ENCODE data around the gene BNC2.
"Not testable (repeated sequence)": the region's sequence is repeated elsewhere in the genome, so short reads cannot be mapped to it uniquely, and the experiment has no call there.

The BNC2 gene

DNA sequence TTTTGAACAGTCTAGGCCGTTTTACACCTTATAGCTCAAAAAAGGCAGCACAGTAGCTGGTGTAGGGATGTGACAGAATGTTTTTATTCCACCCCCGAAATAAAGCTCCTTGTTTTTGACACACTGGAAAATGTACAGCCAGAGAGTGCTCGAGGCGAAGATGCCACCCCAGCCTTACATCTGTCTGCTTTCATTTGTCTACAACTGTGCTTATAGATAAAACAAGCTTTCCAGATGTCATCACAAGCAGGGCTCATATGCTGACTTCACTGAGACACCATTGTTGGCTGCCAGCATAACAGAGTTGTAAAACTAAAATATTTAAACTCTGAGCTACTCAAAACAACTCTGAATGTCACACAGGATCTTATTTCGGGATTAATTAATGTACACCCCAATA lies 386.3 kb downstream of the BNC2 start:
- no peak for DNase-seq

DNA sequence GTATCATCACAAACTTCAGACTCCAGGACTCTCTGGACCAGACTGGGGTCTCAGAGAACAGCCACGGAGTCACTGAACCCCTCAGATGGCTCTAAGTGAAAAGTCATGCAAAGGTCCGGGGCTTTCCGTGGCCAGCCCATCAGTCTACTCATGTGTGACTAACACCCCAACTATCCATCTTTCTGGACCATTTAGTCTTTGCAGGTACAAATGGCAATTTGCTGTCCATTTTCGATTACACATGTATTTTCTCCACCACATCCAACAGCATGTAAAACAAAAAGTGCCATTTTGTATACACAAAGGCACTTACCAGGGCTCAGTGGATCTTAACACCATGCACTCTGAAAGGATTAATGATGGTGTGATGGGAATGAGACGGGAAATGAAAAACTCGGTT lies 387.7 kb downstream of the BNC2 start:
- DNase-seq = no peak

DNA sequence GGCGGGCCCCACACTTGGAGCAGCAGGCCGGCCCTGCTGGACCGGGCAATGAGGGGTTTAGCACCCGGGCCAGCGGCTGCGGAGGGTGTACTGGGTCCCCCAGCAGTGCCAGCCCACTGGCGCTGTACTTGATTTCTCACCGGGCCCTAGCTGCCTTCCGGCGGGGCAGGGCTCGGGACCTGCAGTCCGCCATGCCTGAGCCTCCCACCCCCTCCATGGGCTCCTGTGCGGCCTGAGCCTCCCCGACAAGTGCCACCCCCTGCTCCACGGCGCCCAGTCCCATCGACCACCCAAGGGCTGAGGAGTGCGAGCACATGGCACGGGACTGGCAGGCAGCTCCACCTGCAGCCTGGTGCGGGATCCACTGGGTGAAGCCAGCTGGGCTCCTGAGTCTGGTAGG lies 389.9 kb downstream of the BNC2 start:
- DNase-seq = not testable (repeated sequence)

DNA sequence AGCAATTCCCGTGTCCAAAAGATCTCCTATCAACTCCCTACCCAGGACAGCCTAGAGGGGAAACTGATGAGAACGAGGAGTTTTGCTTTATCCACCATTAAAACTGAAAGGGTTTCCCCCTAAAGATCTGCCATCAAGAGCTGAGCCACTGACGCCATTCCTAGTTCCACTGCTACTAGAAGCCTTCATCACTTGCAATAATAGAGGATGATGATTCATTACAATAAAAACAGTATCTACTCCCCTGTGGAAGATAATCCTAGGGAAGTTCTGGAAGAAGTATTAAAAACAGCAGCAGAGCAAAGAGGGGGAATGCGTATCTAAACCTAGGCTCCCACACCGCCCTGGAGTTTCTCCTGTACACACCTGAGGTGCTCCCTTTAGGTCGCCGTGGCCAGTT lies 394.5 kb downstream of the BNC2 start:
- no peak for DNase-seq

DNA sequence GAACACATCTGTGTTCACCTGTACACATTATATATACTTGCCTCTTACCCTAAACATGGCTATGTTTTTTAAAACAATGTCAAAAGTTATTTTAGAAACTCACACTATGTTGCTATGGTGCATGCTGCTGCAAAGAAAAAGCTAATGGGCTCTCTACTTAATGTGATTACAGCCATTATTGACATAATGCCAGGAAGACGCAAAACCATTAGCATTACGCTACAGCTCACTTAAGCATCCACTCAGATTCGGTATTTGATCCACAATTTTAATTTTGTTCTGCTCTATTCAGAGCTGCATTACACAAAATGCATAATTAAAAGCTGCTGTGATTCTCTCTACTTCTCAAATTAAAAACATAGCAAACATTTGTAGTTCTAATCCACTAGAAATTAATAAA lies 395.2 kb downstream of the BNC2 start:
- DNase-seq = no peak

DNA sequence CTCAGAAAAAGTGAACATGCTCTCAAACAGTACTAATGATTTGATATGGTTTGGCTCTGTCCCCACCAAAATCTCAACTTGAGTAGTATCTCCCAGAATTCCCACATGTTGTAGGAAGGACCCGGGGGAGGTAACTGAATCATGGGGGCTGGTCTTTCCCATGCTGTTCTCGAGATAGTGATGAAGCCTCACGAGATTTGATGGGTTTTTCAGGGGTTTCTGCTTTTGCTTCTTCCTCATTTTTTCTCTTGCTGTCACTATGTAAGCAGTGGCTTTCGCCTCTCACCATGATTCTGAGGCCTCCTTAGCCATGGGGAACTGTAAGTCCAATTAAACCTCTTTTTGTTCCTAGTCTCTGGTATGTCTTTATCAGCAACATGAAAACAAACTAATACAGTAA lies 401.3 kb downstream of the BNC2 start:
- DNase-seq = no peak

DNA sequence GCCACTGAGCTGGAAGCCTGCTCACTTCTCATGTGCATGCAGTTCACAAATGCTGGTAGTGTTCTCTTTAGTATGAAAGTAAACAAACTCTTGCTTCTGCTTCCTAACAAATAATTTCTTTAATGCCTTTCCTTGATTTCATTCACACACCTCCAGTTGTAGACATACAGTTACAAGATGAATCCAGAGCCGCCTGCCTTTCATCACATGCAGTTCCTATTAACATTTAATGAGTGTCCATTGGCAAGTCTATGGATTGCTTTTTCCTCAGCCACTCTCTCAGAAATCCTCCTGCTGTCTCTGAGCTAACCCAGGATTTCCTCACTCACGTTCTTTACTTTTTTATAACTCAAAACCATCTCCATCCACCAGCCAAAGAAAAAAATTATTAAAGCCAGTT lies 408.6 kb downstream of the BNC2 start:
- no peak for DNase-seq

DNA sequence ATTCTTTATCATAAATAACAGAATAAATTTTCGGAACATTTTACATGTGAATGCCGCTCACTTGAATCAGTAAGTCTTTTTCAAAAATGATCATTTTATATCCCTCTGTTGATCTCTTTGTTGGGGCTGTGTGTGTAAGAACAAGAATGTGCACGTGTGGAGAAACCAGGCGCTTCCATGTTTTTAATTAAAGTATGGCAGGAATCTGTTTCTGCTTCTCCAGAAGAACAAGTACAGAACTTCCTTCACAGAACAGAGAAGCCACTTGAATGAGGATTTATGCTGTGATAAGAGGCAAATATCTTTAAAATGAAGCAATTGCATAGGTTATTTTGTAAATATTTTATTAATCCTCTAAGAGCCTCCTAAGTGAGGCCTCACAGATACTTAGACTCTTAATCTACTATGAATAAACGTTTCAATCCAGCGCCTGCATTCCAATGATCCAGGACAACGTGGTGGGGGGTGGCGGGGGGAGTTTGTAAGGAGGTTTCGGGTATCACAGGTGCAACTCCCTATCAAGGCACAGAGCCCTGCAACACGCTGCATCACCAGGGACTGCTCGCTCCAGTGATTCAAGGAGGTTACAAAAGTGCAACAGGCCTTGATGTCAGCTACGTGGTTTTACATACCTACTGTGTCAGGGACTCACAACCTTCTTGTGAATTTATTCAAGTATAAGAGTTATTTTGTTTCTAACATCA lies 409.2 kb downstream of the BNC2 start:
- no peak for DNase-seq

DNA sequence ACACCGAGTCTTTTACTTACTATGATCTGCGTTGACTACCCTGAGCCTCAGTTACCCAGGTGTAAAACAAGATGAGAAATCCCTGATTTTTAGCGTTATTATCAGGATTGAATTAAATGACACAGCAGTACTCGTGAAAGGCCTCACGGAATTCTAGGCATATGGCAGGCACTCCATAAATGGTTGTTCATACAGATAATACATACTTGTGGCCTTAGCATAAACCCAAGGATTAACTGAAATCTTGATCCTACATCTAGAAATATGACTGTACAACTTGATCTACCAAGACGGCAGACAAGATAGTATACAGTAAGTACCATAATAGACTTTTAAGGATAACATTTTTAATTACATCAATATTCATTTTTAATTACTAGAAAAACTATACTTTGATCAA lies 409.8 kb downstream of the BNC2 start:
- DNase-seq = no peak

DNA sequence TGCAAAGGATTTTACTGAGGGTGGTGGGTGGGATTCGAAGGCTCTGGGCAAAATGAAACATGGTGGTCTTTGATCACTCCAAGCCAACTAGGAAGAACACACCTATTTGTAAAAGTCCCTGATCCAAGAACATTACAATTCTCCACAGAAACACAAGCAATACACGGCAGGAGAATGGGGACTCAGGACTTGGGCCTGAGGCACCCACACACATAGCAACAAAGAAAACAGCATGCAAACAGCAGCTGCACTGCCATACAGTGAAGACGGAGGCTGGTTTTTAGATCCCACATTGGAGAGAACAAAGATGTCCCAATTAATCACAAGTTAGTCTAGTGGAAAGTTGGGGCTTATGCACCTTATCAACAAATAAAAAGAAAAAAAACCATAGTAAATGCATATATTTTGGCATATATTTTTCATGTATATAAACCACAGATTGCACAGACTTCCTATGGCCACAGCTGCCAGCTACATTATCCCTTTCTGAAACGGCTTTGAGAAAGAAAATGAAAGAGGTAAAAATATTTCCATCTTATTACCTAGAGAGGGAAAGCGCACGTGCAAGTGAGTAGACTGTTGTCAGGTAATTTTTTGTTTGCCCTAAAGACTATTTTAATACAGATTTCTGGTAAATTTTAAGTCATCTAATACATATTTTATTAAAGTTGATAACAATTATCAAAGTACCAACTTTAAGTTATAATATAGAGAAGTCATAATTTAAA lies 410.9 kb downstream of the BNC2 start:
- DNase-seq = no peak

DNA sequence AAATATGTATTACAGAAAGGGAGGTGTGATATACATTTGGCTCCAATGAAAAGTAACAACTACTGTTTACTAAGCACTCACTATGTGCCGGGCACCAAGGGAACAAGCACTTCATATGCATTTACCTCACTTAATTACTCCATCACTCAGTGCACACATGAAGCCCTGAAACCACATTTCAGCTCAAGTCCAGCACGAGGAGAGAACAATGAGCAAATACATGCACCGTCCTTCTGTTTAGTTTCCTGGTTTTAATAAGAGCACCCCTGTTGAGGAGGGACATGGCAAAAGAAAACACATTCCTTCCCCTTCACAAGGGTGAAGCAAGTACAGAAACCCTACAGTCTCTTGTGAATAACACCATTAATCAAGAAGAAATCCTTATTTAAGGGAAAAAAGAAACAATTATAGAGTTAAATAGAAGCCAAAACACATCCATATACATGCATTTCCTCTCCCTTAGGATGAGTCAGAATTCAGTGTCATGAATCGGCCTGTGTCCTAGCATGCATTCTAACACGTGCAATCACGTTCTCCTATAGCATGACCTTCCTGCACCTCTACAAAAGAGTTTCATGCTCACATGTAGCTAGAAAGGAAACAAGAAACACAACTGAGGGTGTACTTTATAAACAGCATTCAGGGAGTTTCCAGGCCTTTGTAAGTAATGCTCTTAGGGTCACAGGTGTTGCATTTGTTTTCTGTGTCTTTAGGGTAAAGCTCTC lies 411.6 kb downstream of the BNC2 start:
- DNase-seq = no peak

DNA sequence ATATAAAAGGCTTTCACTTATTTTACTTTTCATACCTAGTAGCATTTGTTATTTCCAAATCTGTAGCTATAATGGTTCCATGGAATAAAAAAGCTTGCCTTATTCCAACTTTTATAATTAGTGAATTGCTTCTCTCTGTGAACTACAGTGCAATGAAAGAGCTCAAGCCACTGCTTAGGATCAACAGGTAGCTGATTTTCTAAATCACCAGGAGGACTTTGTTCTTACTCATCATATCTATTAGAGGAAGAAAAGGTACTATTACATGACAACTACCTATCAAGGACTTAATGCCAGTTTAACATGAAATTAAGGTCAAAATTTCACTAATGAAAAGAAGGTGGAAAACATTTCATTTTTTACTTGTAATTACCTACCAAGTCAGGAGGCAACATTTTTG lies 414.6 kb downstream of the BNC2 start:
- no peak for DNase-seq

DNA sequence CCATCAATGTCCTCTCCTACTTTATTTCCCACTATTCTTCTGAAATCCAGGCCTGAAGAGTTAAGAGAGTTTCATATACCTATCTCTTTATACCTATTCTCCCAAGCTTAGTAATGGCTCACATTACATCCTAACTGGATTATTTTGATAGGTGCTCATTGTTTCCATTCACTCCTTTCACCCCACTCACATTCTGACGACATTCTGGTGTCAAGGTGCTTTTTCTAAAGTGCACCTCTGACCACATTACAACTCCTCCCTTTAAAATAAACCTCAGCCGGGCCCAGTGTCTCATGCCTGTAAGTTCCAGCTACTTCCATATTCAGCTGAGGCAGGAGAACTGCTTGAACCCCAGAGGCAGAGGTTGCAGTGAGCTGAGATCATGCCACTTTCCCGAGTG lies 417.1 kb downstream of the BNC2 start:
- no peak for DNase-seq

DNA sequence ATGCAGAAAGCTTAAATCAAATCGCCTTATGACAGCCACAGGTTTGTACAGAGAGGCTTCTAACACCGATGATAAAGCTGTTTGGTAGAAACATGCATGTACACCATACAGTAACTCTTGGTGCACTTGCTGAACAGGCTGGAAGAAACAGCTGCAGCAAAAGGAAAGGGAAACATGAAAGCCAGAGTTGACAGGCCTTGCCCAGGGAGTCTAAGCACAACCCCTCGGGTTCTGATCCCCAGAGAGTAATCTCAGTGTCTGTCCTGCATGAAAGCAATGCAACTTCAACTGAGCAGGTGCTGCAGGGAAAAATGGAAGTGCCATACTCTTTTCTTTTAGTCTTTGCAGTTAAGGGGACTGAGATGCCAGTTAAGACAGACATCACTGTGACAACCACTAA lies 419.9 kb downstream of the BNC2 start:
- no peak for DNase-seq

DNA sequence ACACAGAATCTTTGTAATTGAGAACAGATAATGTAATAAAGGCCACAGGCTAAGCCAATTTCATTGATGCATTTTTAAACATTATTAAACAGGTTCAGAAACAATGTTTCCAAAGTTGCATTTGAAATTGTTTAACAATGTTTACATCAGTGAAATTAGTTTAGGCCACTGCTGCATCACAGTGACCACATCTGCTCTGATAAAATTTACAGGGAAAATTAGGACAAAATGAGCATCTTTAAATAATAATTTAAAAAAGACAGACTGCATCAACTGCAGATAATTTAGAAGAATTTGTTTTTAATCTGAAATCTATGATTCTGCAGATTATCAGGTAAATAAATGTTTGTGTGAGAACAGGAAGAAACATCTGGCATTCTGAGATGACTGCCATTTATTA lies 420.4 kb downstream of the BNC2 start:
- no peak for DNase-seq

DNA sequence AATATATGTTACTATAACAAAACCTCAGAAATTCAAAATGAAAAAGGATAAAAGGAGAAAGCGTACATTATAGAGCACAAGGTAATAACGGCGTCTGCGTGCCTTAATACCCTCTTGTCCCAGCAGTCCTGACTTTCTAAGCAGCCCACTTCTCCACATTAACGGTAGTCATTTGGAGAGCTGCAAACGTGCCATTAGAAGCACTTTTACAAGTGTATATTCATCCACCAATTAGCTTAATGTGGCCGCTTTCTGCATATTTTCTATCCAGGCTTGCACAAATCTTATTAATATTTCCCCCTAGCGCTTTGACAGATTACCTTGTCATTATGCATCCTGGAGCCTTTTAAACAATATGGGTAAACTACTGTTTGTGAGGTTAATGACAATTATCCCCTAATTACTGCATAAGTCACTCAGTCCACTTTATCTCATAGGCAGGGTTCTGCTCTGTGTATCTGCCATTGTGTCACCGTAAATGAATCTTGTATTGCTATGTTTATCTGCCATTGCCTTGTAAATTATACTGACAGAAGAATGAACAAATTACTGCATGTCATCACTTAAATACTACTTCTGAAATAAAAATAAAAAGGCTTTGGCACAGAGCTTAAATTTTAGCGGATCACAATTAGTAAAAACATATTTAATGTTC lies 421.3 kb downstream of the BNC2 start:
- DNase-seq = no peak

DNA sequence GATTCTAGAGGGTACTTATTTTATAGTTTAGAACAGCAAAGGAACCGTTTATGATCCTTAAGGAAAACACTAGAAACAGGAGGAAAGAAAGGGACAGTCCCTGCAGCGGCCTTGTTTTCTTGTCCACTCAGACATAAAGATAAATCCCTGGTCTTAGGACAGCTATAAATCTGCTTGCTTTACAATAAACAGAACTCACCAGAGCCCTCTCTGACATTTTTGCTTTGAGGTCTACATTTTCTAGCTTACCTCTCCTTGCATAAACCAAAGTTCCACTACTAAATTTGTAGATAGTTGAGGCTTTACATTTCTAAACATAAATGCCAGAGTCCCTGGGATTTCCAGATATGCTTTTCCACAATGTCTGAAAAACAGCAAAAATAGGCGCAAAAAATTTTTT lies 422.5 kb downstream of the BNC2 start:
- DNase-seq = no peak

DNA sequence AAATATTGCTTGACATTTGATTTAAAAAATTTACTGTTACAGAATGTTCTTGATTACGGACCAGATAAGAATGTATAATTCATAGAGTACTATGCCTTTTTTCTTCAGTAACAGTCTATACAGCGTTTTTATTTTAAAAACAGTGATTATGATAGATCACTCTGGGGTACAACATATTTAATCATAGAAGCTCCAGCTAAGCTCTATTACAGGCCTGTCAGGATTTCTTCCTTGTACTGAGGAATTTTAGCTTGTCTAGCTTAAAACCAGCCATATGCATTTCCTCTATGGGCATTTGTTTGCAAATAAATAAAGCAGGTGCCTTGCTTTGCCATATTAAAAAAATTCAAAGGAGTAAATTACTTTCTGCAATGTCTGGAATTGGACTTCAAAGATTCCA lies 423.8 kb downstream of the BNC2 start:
- no peak for DNase-seq

DNA sequence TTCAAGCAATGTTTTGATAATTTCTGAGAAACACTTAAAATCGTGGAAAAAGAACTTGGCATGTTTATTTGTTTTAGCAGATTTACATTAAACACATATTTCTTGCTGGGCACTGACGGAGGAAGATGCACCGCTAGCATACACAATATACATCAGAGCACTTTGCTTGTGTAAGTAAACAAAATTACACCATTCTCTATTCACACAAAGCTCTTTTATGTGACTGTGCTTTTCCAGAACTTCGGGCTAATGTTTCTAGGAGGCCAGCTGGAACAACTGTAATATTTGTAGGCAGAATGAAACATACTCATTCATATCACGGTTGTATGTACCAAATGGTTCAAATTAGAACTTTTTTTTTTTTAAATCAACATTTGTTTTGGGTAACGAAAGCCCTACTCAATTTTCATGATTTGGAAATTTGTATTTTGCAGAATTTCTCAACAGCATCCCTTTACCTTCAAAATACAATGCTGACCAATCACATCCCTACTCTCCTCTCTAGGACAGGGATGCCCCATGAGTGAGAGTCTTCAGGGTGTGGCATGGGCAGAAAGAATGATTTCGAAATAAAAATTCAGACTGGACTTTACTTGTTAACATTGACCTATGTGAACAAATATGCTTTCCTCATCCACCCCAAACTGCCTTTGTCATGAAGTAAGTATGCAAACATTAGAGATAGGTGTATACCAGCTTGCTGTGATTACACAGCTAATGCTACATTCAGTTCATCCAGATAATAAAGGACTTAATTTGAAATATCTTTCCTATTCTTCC lies 425.1 kb downstream of the BNC2 start:
- DNase-seq = no peak

DNA sequence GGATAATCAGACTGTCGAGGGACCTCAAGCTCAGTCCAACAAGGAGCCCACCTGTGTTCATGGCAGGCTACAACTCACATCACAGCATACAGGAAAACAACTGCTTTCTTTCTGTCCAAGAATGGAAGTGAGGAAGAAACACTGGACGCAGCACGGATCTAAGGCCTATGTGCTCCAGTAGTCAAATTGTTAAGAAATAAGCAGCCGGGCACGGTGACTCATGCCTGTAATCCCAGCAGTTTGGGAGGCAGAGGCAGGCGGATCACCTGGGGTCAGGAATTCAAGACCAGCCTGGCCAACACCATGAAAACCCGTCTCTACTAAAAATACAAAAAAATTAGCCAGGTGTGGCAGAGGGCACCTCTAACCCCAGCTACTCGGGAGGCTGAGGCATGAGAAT lies 427.8 kb downstream of the BNC2 start:
- DNase-seq = no peak

DNA sequence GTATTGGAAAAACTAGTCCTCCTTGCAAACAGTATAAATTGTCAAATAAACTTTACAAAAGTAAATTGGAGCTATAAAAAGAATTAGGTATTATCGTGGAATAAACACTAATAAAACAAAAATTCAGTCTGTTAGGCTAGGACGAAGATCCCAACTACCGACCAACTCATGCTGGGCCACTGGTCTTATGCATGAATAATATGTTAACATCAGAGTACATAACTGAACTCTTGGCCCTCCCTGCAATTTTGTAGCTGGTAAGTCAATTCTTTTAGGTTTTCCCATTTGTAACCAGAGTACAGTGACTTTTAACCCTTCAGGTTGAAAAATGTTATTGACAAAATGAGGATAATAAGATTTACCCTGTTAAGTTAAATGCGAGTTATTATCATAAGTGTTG lies 428.7 kb downstream of the BNC2 start:
- no peak for DNase-seq

DNA sequence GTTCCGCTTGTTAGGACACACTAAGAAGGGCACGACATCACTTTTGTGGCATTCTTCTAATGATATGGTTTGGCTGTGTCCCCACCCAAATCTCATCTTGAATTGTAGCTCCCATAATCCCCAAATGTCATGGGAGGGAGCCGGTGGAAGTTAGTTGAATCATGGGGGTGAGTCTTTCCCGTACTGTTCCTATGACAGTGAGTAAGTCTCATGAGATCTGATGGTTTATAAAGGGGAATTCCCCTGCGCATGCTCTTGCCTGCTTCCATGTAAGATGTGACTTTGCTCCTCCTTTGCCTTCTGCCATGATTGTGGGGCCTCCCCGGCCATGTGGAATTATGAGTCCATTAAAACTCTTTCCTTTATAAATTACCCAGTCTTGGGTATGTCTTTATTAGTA lies 431.6 kb downstream of the BNC2 start:
- not testable (repeated sequence) for DNase-seq

DNA sequence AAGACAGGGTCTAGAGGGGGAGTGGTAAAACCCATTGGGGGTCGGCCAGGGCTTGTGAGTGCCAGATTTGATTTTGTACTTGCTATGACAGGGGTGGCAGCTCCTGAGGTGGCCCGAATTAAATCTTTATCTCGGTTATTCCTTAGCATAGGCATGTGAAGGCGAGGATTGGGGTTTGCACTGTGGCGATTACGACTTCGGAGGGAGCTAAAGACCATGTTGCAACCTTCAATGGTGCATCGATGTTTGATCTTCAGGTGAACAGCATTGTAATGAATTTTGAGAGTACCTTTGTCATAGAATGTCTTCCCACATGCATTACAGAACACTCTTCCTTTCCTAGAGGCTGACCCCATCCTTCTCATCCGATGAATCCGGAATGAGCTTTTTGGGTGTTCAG lies 433.9 kb downstream of the BNC2 start:
- no peak for DNase-seq

Measured in activated CD4-positive, alpha-beta T cell treated with anti-CD3 and anti-CD28 coated beads, Interleukin-2, Interleukin-6, amounts not matched to agents 100 ng/mL and 50 ng/mL, durations not matched to agents 16 hours and 8 hours (primary cell).